Kidney capillary endothelial cell (primary cell): ENCODE measurements around the gene ZNF397.

Experiments
- DNase-seq: peaks from one replicate; pipeline ENCODE4 v3.0.0-alpha.2; 2018; ENCODE audit warnings: low spot score

Gene ZNF397

DNA sequence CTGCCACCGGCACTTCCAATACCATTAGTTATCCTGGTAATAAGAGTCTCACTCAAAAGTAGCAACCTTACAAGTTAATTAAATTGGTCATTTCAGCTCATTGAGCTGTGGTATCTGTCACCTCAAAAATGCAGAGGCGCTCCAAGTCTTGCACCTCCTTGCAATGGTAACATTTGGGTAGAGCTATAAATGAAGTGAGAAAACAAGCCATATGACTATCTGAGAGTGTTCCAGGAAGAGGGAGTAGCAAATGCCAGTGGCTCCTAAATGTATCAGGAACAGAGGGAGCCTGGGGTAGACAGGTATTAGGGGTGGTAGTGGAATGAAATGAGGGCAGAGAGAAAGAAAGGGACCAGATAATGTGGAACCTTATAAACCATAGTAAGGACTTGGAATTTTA lies 55.2 kb downstream of the ZNF397 start:
- no peak for DNase-seq

DNA sequence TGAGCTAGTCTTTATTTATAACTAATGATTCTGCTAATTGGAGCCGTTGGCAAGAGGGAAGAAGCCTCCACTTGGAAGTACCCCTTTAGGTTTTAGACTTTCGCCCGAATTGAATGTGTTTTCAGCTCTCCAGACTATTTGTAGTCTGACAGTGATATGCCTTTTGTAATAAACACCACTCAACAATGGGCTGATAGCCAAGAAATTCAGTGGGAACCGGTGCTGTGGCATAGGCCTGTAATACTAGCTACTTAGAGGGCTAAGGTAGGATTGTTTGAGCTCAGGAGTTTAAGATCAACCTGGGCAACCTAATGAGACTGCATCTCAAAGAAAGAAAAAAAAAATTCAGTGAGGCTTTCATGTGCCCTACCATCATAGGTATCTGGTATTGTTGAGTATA lies 62.8 kb downstream of the ZNF397 start:
- DNase-seq = no peak

DNA sequence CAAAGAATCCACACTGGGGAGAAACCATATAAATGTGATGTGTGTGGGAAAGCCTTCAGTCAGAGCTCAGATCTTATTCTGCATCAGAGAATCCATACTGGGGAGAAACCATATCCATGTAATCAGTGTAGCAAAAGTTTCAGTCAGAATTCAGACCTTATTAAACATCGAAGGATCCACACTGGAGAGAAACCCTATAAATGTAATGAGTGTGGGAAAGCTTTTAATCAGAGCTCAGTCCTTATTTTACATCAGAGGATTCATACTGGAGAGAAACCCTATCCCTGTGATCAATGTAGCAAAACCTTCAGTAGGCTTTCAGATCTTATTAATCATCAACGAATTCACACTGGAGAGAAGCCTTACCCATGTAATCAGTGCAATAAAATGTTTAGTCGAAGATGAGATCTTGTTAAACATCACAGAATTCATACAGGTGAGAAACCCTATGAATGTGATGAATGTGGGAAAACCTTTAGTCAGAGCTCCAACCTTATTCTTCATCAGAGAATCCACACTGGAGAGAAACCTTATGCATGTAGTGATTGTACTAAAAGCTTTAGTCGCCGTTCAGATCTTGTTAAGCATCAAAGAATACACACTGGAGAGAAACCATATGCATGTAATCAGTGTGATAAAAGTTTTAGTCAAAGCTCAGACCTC lies 65.9 kb downstream of the ZNF397 start:
- DNase-seq = no peak
